B cell (primary cell): ENCODE results near the gene CST9. TPM values are rescaled to one million over a fixed set of nuclear protein-coding genes. Genes with fewer than 3 reads are reported as not detected.

Experiments used
- ATAC-seq: fragments of 200-7000 bp; cut with Tn5 transposase; one replicate; pipeline ENCODE4 v1.10.0; 2021; ENCODE audit warnings: low read depth, mild to moderate bottlenecking, moderate number of reproducible peaks, moderate library complexity
- CTCF ChIA-PET: fragments of 350-600 bp; sonication (Branson Sonifier 250); formaldehyde crosslinking; loops from one replicate; lab custom pipeline; 2021; ENCODE audit warnings: antibody characterized with exemption, inconsistent platforms; lab: Charles Lee
- POLR2A ChIA-PET: fragments of 350-600 bp; sonication (Branson Sonifier 250); formaldehyde crosslinking; loops from one replicate; lab custom pipeline; 2021; ENCODE audit warnings: antibody characterized with exemption; lab: Charles Lee
- DNase-seq: peaks from one replicate; pipeline ENCODE4 v3.0.0; 2013
- H2AFZ ChIP-seq: 2 replicates; pipeline ENCODE4 v1.6.1; 2012; ENCODE audit warnings: mild to moderate bottlenecking, low read depth, low read length; ENCODE audit not compliant: insufficient read depth, poor library complexity, severe bottlenecking
- H3K27ac ChIP-seq, 2 donors: 1 replicate in 1 of 2; 2 replicates in 1 of 2; pipeline ENCODE4 v1.5.1; 2012 to 2013; ENCODE audit warnings: low read length in 2 of 2, mild to moderate bottlenecking in 2 of 2, moderate library complexity in 1 of 2
- H3K27me3 ChIP-seq, 4 experiments: fragments of 200-600 bp in 1 of 4; sonication (generic) in 1 of 4; replicated peaks in 1 of 4; 1 replicate in 2 of 4; 2 replicates in 2 of 4; pipeline versions ENCODE4 v1.6.1 to v1.7.0; 2013 to 2016; ENCODE audit warnings: low read length in 3 of 4, mild to moderate bottlenecking in 2 of 4, mixed read lengths in 1 of 4, moderate library complexity in 1 of 4; ENCODE audit not compliant: insufficient read depth in 4 of 4, control insufficient read depth in 3 of 4; ENCODE audit errors: control extremely low read depth in 1 of 4
- H3K36me3 ChIP-seq, 2 experiments: replicated peaks in 1 of 2; 1 replicate in 1 of 2; 2 replicates in 1 of 2; pipeline versions ENCODE4 v1.6.1 to v1.7.1; 2013; ENCODE audit warnings: low read length in 1 of 2; ENCODE audit not compliant: insufficient read depth in 2 of 2, control insufficient read depth in 1 of 2; ENCODE audit errors: control extremely low read depth in 1 of 2, extremely low read depth in 1 of 2
- H3K4me1 ChIP-seq, 2 donors: fragments of 200-600 bp in 1 of 2; sonication (generic) in 1 of 2; 1 replicate in 1 of 2; 2 replicates in 1 of 2; pipeline versions ENCODE4 v1.5.1 to v1.6.1; 2013 to 2017; ENCODE audit warnings: low read length in 2 of 2; ENCODE audit not compliant: control insufficient read depth in 2 of 2, insufficient read depth in 2 of 2
- H3K4me2 ChIP-seq: replicated peaks from 2 replicates; pipeline ENCODE3; 2012; ENCODE audit warnings: mild to moderate bottlenecking, low read depth, low read length; ENCODE audit not compliant: poor library complexity, severe bottlenecking
- H3K4me3 ChIP-seq, 5 experiments: fragments of 200-600 bp in 1 of 5; sonication (generic) in 1 of 5; 1 replicate in 3 of 5; 2 replicates in 2 of 5; pipeline versions ENCODE4 v1.5.1 to v1.7.0; 2011 to 2016; ENCODE audit warnings: low read length in 4 of 5, mild to moderate bottlenecking in 4 of 5, low read depth in 2 of 5, control low read depth in 1 of 5, moderate library complexity in 1 of 5; ENCODE audit not compliant: insufficient read depth in 1 of 5; ENCODE audit errors: control extremely low read depth in 1 of 5, extremely low read depth in 1 of 5
- H3K79me2 ChIP-seq: fragments of 200-600 bp; sonication (generic); one replicate; pipeline ENCODE4 v1.6.0; 2016; ENCODE audit warnings: low read length; ENCODE audit not compliant: control insufficient read depth, insufficient read depth
- H3K9ac ChIP-seq: fragments of 200-600 bp; sonication (generic); 2 replicates; pipeline ENCODE4 v1.6.1; 2017; ENCODE audit warnings: mild to moderate bottlenecking, low read length, moderate library complexity
- H3K9me3 ChIP-seq, 3 donors: one replicate each; pipeline versions ENCODE4 v1.6.1 to v1.7.1; 2013; ENCODE audit warnings: low read length in 2 of 3; ENCODE audit not compliant: control insufficient read depth in 2 of 3, insufficient read depth in 1 of 3; ENCODE audit errors: control extremely low read depth in 1 of 3
- H4K20me1 ChIP-seq: 2 replicates; pipeline ENCODE4 v1.6.0; 2012; ENCODE audit warnings: mild to moderate bottlenecking, low read length; ENCODE audit not compliant: insufficient read depth, control insufficient read depth, poor library complexity, severe bottlenecking
- H3K27ac Mint-ChIP-seq: one replicate; pipeline ENCODE4 v1.8.0; 2021; ENCODE audit warnings: mixed read lengths
- H3K27me3 Mint-ChIP-seq: one replicate; pipeline ENCODE4 v1.8.0; 2021; ENCODE audit warnings: mixed read lengths
- H3K4me1 Mint-ChIP-seq: one replicate; pipeline ENCODE4 v1.8.0; 2021; ENCODE audit warnings: mixed read lengths
- H3K4me3 Mint-ChIP-seq: one replicate; pipeline ENCODE4 v1.8.0; 2021; ENCODE audit warnings: mixed read lengths
- H3K9me3 Mint-ChIP-seq: one replicate; pipeline ENCODE4 v1.8.0; 2022; ENCODE audit warnings: mixed read lengths; ENCODE audit not compliant: insufficient read depth
- CTCF ChIP-seq: fragments of 200-600 bp; IDR thresholded peaks from one replicate; pipeline ENCODE4 v1.8.0; 2022; ENCODE audit warnings: antibody characterized with exemption, mild to moderate bottlenecking
- EZH2 ChIP-seq: IDR thresholded peaks from 2 replicates; pipeline ENCODE4 v1.6.1; 2012; ENCODE audit warnings: borderline replicate concordance, low read depth, mild to moderate bottlenecking, moderate library complexity, low read length; ENCODE audit not compliant: insufficient read depth, poor library complexity, severe bottlenecking
- WGBS: methylation state at CpG from one replicate; pipeline ENCODE4 v1.1.5; 2013; ENCODE audit warnings: missing lambda C conversion rate; ENCODE audit not compliant: insufficient coverage; 5-methylcytosine and 5-hydroxymethylcytosine counted together
- intact Hi-C: fragments of 100-400 bp; cut with micrococcal nuclease; formaldehyde crosslinking; loops from one replicate; pipeline ENCODE4 v1.10.0; 2022
- polyA plus RNA-seq: library from polyadenylated mRNA; depleted of rRNA; stranded (reverse); fragments of >200 nt; gene quantifications from 2 replicates; pipeline ENCODE4 v1.2.3, GENCODE V29; 2012
- total RNA-seq, 2 donors: library from RNA; stranded (reverse); fragments of 120-200 nt in 1 of 2; gene quantifications; 1 replicate in 1 of 2; 2 replicates in 1 of 2; pipeline versions ENCODE4 v1.2.3 to v1.2.4, GENCODE V29; 2013 to 2022

Gene CST9
- total and polyA plus RNA-seq, 2 donors (not counting 1 experiment from before 2014, with no cell fraction given) = not detected

- Histone ChIP-seq H3K9me3 (peaks cover 0 to 7% (median 0%) of the 10 kb centered on the region in 3 donors), H3K4me3 (no peak overlapping the region), H3K79me2 (no peaks in the 10 kb centered on the region), H3K27ac (no peak overlapping the region), H4K20me1 (no peaks in the 10 kb centered on the region), H3K36me3 (no peaks in the 10 kb centered on the region), H3K9ac (no peak overlapping the region), H2AFZ (no peak overlapping the region), H3K4me1 (peaks cover 0 to 6% of the 10 kb centered on the region in 2 donors), H3K4me2 (no peak overlapping the region), H3K27me3 (peaks cover 0 to under 1% (median 0%) of the 10 kb centered on the region in 4 experiments)
- Mint-ChIP-seq H3K27me3 (peaks cover 17% of the 10 kb centered on the region), H3K9me3 (no peaks in the 10 kb centered on the region), H3K27ac (no peak overlapping the region), H3K4me1 (peaks cover 4% of the 10 kb centered on the region), H3K4me3 (no peak overlapping the region)
- no peak for ATAC-seq
- DNase-seq = no peak
- 83% methylated on average over 4 of the region's 4 CpGs for WGBS
- CTCF ChIA-PET = no interaction called here
- TF ChIP-seq EZH2 (no peak), CTCF (no peak)
- POLR2A ChIA-PET = no interaction called here
- intact Hi-C loops = no loop called here
Measured at GRCh38 chr20:23626040-23626620, 20.4 kb upstream of the CST9 start.

- Histone ChIP-seq H3K4me3 (no peak overlapping the region), H3K36me3 (no peaks in the 10 kb centered on the region), H3K79me2 (no peaks in the 10 kb centered on the region), H3K4me2 (no peak overlapping the region), H3K9me3 (peaks cover 0 to 7% (median 0%) of the 10 kb centered on the region in 3 donors), H3K27me3 (peaks cover 0 to 3% (median 0%) of the 10 kb centered on the region in 4 experiments), H4K20me1 (no peaks in the 10 kb centered on the region), H3K9ac (no peak overlapping the region), H2AFZ (no peak overlapping the region), H3K27ac (no peak overlapping the region), H3K4me1 (peaks cover 0 to 6% of the 10 kb centered on the region in 2 donors)
- H3K27me3 Mint-ChIP-seq = peaks cover 17% of the 10 kb centered on the region
- ATAC-seq = no peak
- H3K27ac Mint-ChIP-seq = no peak overlapping the region
- intact Hi-C loops = no loop called here
- H3K4me1 Mint-ChIP-seq = peaks cover 4% of the 10 kb centered on the region
- POLR2A ChIA-PET = no interaction called here
- no peak for TF ChIP-seq CTCF
- H3K9me3 Mint-ChIP-seq = no peaks in the 10 kb centered on the region
- H3K4me3 Mint-ChIP-seq = no peak overlapping the region
- CTCF ChIA-PET = no interaction called here
- WGBS = 83% methylated on average over 5 of the region's 9 CpGs
- DNase-seq = no peak
Measured at GRCh38 chr20:23625236-23625964, 19.7 kb upstream of the CST9 start.
